ENCODE data around the gene COX8A. TPM values are rescaled to one million over a fixed set of nuclear protein-coding genes. Genes with fewer than 3 reads are reported as not detected.

COX8A gene
- total RNA-seq, 1 donor from 2014 or later = 920 TPM

DNA sequence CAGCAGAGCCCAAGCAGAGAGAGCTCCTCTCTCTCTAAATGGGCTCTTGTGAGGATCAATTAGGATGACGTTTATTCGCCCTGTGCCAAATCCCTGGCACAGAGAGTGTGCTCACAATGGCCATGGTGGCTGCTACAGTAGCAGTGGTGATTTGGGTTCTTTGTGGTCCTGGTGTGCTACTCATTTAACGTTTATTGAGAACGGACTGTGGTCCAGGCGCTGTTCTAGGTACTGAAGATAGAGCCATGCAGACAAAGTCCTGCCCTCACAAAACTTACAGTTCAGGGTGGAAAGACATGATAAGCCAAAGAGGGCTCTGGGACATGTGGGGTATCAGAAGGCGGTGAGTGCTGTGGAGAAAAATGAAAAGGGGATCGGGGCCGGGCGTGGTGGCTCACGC lies 17.1 kb downstream of the COX8A start:
- Histone ChIP-seq H3K36me3 (peaks cover 67% of the 10 kb centered on the region), H3K27me3 (ENCODE audit: low read depth) (no peaks in the 10 kb centered on the region), H3K9me3 (replicated peaks) (no peaks in the 10 kb centered on the region), H3K4me3 (no peak overlapping the region), H3K4me1 (peaks cover 32% of the 10 kb centered on the region), H3K27ac (replicated peaks) (no peak overlapping the region)
- DNase-seq = no peak
- intact Hi-C loops (cut with micrococcal nuclease) = no loop called here
- TF ChIP-seq CTCF (IDR thresholded peaks at IDR 0.05; ENCODE audit: borderline replicate concordance) = no peak

- Histone ChIP-seq H3K4me1 (peaks cover 17% of the 10 kb centered on the region), H3K36me3 (peaks cover 83% of the 10 kb centered on the region), H3K4me3 (no peak overlapping the region), H3K27ac (replicated peaks) (no peak overlapping the region), H3K9me3 (replicated peaks) (no peaks in the 10 kb centered on the region), H3K27me3 (ENCODE audit: low read depth) (no peaks in the 10 kb centered on the region)
- TF ChIP-seq CTCF (IDR thresholded peaks at IDR 0.05; ENCODE audit: borderline replicate concordance) = no peak
- no peak for DNase-seq
- intact Hi-C loops (cut with micrococcal nuclease) = no loop called here
Observed at GRCh38 chr11:63993100-63993499, 18.7 kb downstream of the COX8A start.

GRCh38 chr11:63993993-63994392 lies 19.6 kb downstream of the COX8A start:
- H3K4me3 ChIP-seq = no peak overlapping the region
- H3K36me3 ChIP-seq = peaks cover 80% of the 10 kb centered on the region
- TF ChIP-seq CTCF (IDR thresholded peaks at IDR 0.05; ENCODE audit: borderline replicate concordance) = no peak
- H3K27me3 ChIP-seq (ENCODE audit: low read depth) = no peaks in the 10 kb centered on the region
- no peaks in the 10 kb centered on the region for H3K9me3 ChIP-seq (replicated peaks)
- no peak overlapping the region for H3K27ac ChIP-seq (replicated peaks)
- peaks cover 17% of the 10 kb centered on the region for H3K4me1 ChIP-seq
- DNase-seq = no peak
- intact Hi-C loops (cut with micrococcal nuclease) = no loop called here

DNA sequence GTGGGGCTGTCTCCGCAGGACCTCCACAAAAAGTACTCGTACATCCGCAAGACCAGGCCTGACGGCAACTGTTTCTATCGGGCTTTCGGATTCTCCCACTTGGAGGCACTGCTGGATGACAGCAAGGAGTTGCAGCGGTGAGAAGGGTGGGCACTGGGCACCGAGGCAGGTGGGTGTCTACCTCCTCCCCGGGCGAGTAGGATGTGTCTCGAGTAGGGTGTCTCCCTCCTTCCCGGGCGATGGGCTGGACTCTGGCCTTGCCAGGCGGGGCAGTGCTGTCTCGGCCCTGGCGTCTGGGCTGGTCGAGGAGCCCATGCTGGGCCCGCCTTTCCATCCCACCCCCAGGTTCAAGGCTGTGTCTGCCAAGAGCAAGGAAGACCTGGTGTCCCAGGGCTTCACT lies 22.1 kb downstream of the COX8A start:
- intact Hi-C loops (cut with micrococcal nuclease) = no loop called here
- TF ChIP-seq CTCF (IDR thresholded peaks at IDR 0.05; ENCODE audit: borderline replicate concordance) = no peak
- H3K36me3 ChIP-seq = peaks cover 63% of the 10 kb centered on the region

GRCh38 chr11:63997104-63997700 lies 22.8 kb downstream of the COX8A start:
- Histone ChIP-seq H3K27ac (replicated peaks) (no peak overlapping the region), H3K27me3 (ENCODE audit: low read depth) (no peaks in the 10 kb centered on the region), H3K4me3 (no peak overlapping the region), H3K9me3 (replicated peaks) (no peaks in the 10 kb centered on the region), H3K36me3 (peaks cover 56% of the 10 kb centered on the region), H3K4me1 (peaks cover 50% of the 10 kb centered on the region)
- TF ChIP-seq CTCF (IDR thresholded peaks at IDR 0.05; ENCODE audit: borderline replicate concordance) = no peak
- intact Hi-C loops (cut with micrococcal nuclease) = no loop called here
- DNase-seq = no peak

More for the DNA sequence above, 22.1 kb downstream of the COX8A start:
- Histone ChIP-seq H3K9me3 (replicated peaks) (no peaks in the 10 kb centered on the region), H3K4me1 (peaks cover 43% of the 10 kb centered on the region), H3K4me3 (no peak overlapping the region), H3K27ac (replicated peaks) (no peak overlapping the region), H3K27me3 (ENCODE audit: low read depth) (no peaks in the 10 kb centered on the region)
- no peak for DNase-seq
